ENCODE results near the gene CIAO1.
"Not testable (repeated sequence)": the region's sequence is repeated elsewhere in the genome, so short reads cannot be mapped to it uniquely, and the experiment has no call there.

The CIAO1 gene

GRCh38 chr2:96274355-96275056, 8.5 kb downstream of the CIAO1 start:
- DNase-seq (ENCODE audit: extremely low read depth, insufficient read length) = no peak
- Histone ChIP-seq H3K4me3 (replicated peaks; ENCODE audit: low read depth, low read length) (no peak overlapping the region), H3K27me3 (replicated peaks; ENCODE audit: control insufficient read depth, insufficient read depth, low read length) (no peaks in the 10 kb centered on the region), H3K36me3 (ENCODE audit: control insufficient read depth, insufficient read depth, low read length) (peaks cover 44% of the 10 kb centered on the region)
- TF ChIP-seq CTCF (IDR thresholded peaks at IDR 0.05; ENCODE audit: insufficient read depth, low read length, poor library complexity, severe bottlenecking) = no peak

- no peak for DNase-seq (ENCODE audit: extremely low read depth, insufficient read length)
- Histone ChIP-seq H3K27me3 (replicated peaks; ENCODE audit: control insufficient read depth, insufficient read depth, low read length) (no peaks in the 10 kb centered on the region), H3K4me3 (replicated peaks; ENCODE audit: low read depth, low read length) (no peak overlapping the region), H3K36me3 (ENCODE audit: control insufficient read depth, insufficient read depth, low read length) (peaks cover 49% of the 10 kb centered on the region)
- TF ChIP-seq CTCF (IDR thresholded peaks at IDR 0.05; ENCODE audit: insufficient read depth, low read length, poor library complexity, severe bottlenecking) = no peak
Observed at GRCh38 chr2:96276787-96277499, 10.9 kb downstream of the CIAO1 start.

GRCh38 chr2:96287273-96287856, 21.3 kb downstream of the CIAO1 start:
- TF ChIP-seq CTCF (IDR thresholded peaks at IDR 0.05; ENCODE audit: insufficient read depth, low read length, poor library complexity, severe bottlenecking) = no peak
- H3K36me3 ChIP-seq (ENCODE audit: control insufficient read depth, insufficient read depth, low read length) = peaks cover 76% of the 10 kb centered on the region
- no peak for DNase-seq (ENCODE audit: extremely low read depth, insufficient read length)

GRCh38 chr2:96291751-96292150, 25.7 kb downstream of the CIAO1 start:
- Histone ChIP-seq H3K27me3 (replicated peaks; ENCODE audit: control insufficient read depth, insufficient read depth, low read length) (no peaks in the 10 kb centered on the region), H3K4me3 (replicated peaks; ENCODE audit: low read depth, low read length) (no peak overlapping the region), H3K36me3 (ENCODE audit: control insufficient read depth, insufficient read depth, low read length) (peaks cover 61% of the 10 kb centered on the region)
- no peak for TF ChIP-seq CTCF (IDR thresholded peaks at IDR 0.05; ENCODE audit: insufficient read depth, low read length, poor library complexity, severe bottlenecking)
- DNase-seq (ENCODE audit: extremely low read depth, insufficient read length) = no peak

More at GRCh38 chr2:96287273-96287856, 21.3 kb downstream of the CIAO1 start:
- Histone ChIP-seq H3K4me3 (replicated peaks; ENCODE audit: low read depth, low read length) (no peak overlapping the region), H3K27me3 (replicated peaks; ENCODE audit: control insufficient read depth, insufficient read depth, low read length) (no peaks in the 10 kb centered on the region)

- DNase-seq (ENCODE audit: extremely low read depth, insufficient read length); H3K4me3 ChIP-seq (replicated peaks; ENCODE audit: low read depth, low read length); H3K27me3 ChIP-seq (replicated peaks; ENCODE audit: control insufficient read depth, insufficient read depth, low read length): not testable (repeated sequence)
- peaks cover 53% of the 10 kb centered on the region for H3K36me3 ChIP-seq (ENCODE audit: control insufficient read depth, insufficient read depth, low read length)
Observed at GRCh38 chr2:96294271-96294670, 28.2 kb downstream of the CIAO1 start.

- H3K4me3 ChIP-seq (replicated peaks; ENCODE audit: low read depth, low read length) = no peak overlapping the region
- TF ChIP-seq CTCF (IDR thresholded peaks at IDR 0.05; ENCODE audit: insufficient read depth, low read length, poor library complexity, severe bottlenecking) = no peak
Observed at GRCh38 chr2:96296925-96297324, 30.9 kb downstream of the CIAO1 start.

More at GRCh38 chr2:96296925-96297324, 30.9 kb downstream of the CIAO1 start:
- no peaks in the 10 kb centered on the region for H3K27me3 ChIP-seq (replicated peaks; ENCODE audit: control insufficient read depth, insufficient read depth, low read length)
- H3K36me3 ChIP-seq (ENCODE audit: control insufficient read depth, insufficient read depth, low read length) = peaks cover 44% of the 10 kb centered on the region
- no peak for DNase-seq (ENCODE audit: extremely low read depth, insufficient read length)

All from GM06990 (cell line).